Measurements from ENCODE around the gene KIF25. TPM values are rescaled to one million over a fixed set of nuclear protein-coding genes. Genes with fewer than 3 reads are reported as not detected.

Gene KIF25
- total and polyA plus RNA-seq, 4 donors = 0.05 TPM; not detected in 3

GRCh38 chr6:168063431-168063830 lies 66.0 kb downstream of the KIF25 start:
- H3K9me3 ChIP-seq (ENCODE audit: control insufficient read depth in 4 of 4, low read length in 3 of 4) = no peaks in the 10 kb centered on the region
- H3K27ac ChIP-seq (ENCODE audit: low read depth in 1 of 2, low read length in 2 of 2) = no peak overlapping the region
- H3K9ac ChIP-seq (ENCODE audit: low read depth in 1 of 2, low read length in 2 of 2) = no peak overlapping the region
- H3K36me3 ChIP-seq (ENCODE audit: control insufficient read depth in 4 of 4, insufficient read depth in 3 of 4, low read depth in 1 of 4, low read length in 3 of 4) = no peaks in the 10 kb centered on the region
- no peak for DNase-seq (ENCODE audit: low spot score)
- H3K4me1 ChIP-seq (ENCODE audit: control insufficient read depth in 4 of 4, insufficient read depth in 4 of 4, low read length in 3 of 4) = no peaks in the 10 kb centered on the region
- 95% methylated on average over 13 of the region's 13 CpGs for WGBS
- TF ChIP-seq RXRA (IDR thresholded peaks at IDR 0.05) = no peak
- no peak for TF ChIP-seq FOXA2 (IDR thresholded peaks at IDR 0.05)
- TF ChIP-seq REST (IDR thresholded peaks at IDR 0.05) = no peak
- TF ChIP-seq SP1 (IDR thresholded peaks at IDR 0.05) = no peak
- TF ChIP-seq YY1 (IDR thresholded peaks at IDR 0.05) = no peak
- no peak for TF ChIP-seq ATF3 (IDR thresholded peaks at IDR 0.05)
- TF ChIP-seq ZBTB33 (IDR thresholded peaks at IDR 0.05) = no peak
- TF ChIP-seq TAF1 (conservative IDR thresholded peaks at IDR 0.05) = no peak
- H3K27me3 ChIP-seq (ENCODE audit: control insufficient read depth in 4 of 4, insufficient read depth in 4 of 4, low read length in 3 of 4) = no peaks in the 10 kb centered on the region
- H3K4me3 ChIP-seq (ENCODE audit: low read depth in 1 of 3, low read length in 3 of 3) = no peak overlapping the region

GRCh38 chr6:168064226-168064807 lies 66.8 kb downstream of the KIF25 start:
- 95% methylated on average over 11 of the region's 11 CpGs for WGBS

More at GRCh38 chr6:168064226-168064807, 66.8 kb downstream of the KIF25 start:
- Histone ChIP-seq H3K27me3 (ENCODE audit: control insufficient read depth in 4 of 4, insufficient read depth in 4 of 4, low read length in 3 of 4) (no peaks in the 10 kb centered on the region), H3K4me1 (ENCODE audit: control insufficient read depth in 4 of 4, insufficient read depth in 4 of 4, low read length in 3 of 4) (no peaks in the 10 kb centered on the region), H3K36me3 (ENCODE audit: control insufficient read depth in 4 of 4, insufficient read depth in 3 of 4, low read depth in 1 of 4, low read length in 3 of 4) (no peaks in the 10 kb centered on the region), H3K9me3 (ENCODE audit: control insufficient read depth in 4 of 4, low read length in 3 of 4) (no peaks in the 10 kb centered on the region), H3K9ac (ENCODE audit: low read depth in 1 of 2, low read length in 2 of 2) (no peak overlapping the region), H3K4me3 (ENCODE audit: low read depth in 1 of 3, low read length in 3 of 3) (no peak overlapping the region), H3K27ac (ENCODE audit: low read depth in 1 of 2, low read length in 2 of 2) (no peak overlapping the region)
- TF ChIP-seq JUND (IDR thresholded peaks at IDR 0.05) (no peak), GABPA (IDR thresholded peaks at IDR 0.05 in 1 of 2, conservative IDR thresholded peaks at IDR 0.05 in 1 of 2) (no peak), HNF4A (conservative IDR thresholded peaks at IDR 0.05) (no peak), TAF1 (conservative IDR thresholded peaks at IDR 0.05) (no peak), NR2F2 (IDR thresholded peaks at IDR 0.05) (no peak), FOXA2 (IDR thresholded peaks at IDR 0.05) (no peak), SP1 (IDR thresholded peaks at IDR 0.05) (no peak), CTCF (IDR thresholded peaks at IDR 0.05; ENCODE audit: low read depth, low read length, missing input control) (no peak), FOXA1 (IDR thresholded peaks at IDR 0.05) (no peak), RAD21 (IDR thresholded peaks at IDR 0.05) (no peak), YY1 (IDR thresholded peaks at IDR 0.05) (no peak), HNF4G (IDR thresholded peaks at IDR 0.05) (no peak), MAX (IDR thresholded peaks at IDR 0.05) (no peak), REST (IDR thresholded peaks at IDR 0.05) (no peak), ATF3 (IDR thresholded peaks at IDR 0.05) (no peak), EGR1 (IDR thresholded peaks at IDR 0.05; ENCODE audit: low read depth in 2 of 2) (no peak)
- no peak for DNase-seq (ENCODE audit: low spot score)
